ENCODE measurements around the gene RET. TPM values are rescaled to one million over a fixed set of nuclear protein-coding genes. Genes with fewer than 3 reads are reported as not detected.

The RET gene
- total and polyA plus RNA-seq, 2 experiments from 2014 or later: 0.50 TPM; not detected in 1

DNA sequence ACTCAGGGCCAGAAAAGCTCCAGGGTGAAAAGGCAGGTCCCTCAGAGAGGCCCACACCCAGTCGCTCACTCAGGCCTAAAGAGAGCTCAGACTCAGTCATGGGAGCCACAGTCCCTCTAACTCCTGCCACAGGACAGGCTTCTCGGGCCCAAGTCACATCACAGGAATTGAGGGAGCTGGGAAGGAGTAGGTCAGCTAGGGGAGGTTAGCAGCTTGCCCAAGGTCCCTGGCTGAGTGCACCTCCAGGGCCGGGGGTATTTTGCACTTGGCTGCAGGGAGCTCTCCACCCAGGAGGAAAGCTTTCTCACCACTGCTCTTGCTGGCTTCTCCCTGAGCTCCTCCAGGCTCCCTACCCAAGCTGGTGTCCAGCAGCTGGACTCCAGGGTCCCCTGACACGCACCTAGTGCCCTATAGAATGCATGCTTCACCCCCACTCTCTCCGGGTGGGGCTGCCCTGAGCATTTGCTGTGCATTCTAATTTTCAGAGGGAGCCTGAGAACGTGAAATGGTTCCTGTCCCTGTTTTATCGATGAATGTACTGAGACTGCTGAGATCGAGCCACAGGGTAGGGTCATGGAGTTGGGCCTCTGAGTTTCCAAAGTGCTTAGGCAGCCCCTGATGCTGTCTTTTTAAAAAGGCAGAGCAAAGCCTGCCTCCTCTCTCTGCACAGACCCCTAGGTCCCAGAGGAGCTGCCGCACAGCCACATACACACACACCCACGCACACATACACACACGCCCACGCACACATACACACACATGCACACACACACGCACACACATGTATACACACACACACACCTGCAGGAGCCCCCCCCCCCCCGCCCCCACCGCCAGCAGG is 37.9 kb upstream of the RET start:
- Histone ChIP-seq H3K79me2 (no peaks in the 10 kb centered on the region), H3K27me3 (no peaks in the 10 kb centered on the region), H3K27ac (no peak overlapping the region), H4K20me1 (ENCODE audit: insufficient read depth, poor library complexity, severe bottlenecking) (no peaks in the 10 kb centered on the region), H3K9me3 (ENCODE audit: low read depth) (no peaks in the 10 kb centered on the region), H3K4me2 (no peak overlapping the region), H3K4me1 (ENCODE audit: insufficient read depth) (no peaks in the 10 kb centered on the region), H3K9me2 (replicated peaks; ENCODE audit: insufficient read depth) (no peaks in the 10 kb centered on the region), H3K36me3 (replicated peaks; ENCODE audit: insufficient read depth, low read depth) (no peaks in the 10 kb centered on the region), H3K4me3 (no peak overlapping the region), H2AFZ (no peak overlapping the region)
- TF ChIP-seq EZH2 (IDR thresholded peaks at IDR 0.05; ENCODE audit: borderline replicate concordance) (no peak), EZH2phosphoT487 (IDR thresholded peaks at IDR 0.05; ENCODE audit: low read depth, severe bottlenecking, unreplicated experiment) (no peak), CTCF (IDR thresholded peaks at IDR 0.05; ENCODE audit: poor library complexity) (no peak)
- 80% methylated on average over 11 of the region's 15 CpGs for WGBS (ENCODE audit: low lambda C conversion rate, missing lambda C conversion rate)
- no peak for DNase-seq (ENCODE audit: low spot score)

DNA sequence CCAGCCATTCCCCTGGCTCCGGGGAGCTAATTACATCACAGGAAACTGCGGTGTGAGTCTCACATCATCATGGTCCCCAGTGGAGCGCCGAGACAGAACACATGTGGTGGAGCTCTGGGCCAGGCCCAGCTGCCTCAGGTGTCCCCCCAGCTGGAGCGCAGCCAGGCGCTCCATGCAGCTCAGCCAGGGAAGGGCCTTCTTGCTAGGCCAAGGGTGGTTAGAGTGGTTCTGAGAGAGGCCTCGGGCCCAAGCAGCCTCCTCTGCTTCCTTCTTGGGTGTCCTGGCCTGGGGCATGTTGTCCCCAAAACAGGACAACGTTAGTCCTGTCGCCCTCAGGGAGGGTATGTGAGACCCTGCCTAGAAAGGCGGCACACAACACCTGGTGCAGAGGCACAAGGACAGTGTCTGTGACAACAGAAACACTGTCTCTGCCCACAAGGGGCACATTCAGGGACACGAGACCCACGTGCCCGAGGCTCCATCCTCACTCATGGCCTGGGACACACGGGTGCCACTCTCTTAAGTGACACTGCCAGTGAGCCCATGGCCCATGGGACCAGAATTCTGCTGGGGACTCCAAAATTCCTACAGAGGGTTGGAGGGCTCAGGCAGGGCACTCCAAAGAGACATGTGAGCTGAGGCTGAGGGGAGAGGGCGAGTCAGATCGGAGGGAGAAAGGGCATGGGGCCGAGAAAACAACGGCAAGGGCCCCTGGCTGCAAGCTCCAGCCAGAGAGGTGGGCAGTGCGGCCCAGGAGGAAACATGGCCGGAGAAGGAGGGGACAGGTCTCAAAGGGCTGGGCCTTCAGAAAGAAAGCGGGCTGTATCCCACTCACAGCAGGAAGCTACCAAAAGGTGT is 37.0 kb upstream of the RET start:
- no peaks in the 10 kb centered on the region for H3K79me2 ChIP-seq
- H3K36me3 ChIP-seq (replicated peaks; ENCODE audit: insufficient read depth, low read depth): no peaks in the 10 kb centered on the region
- DNase-seq (ENCODE audit: low spot score): no peak
- no peak overlapping the region for H3K27ac ChIP-seq
- no peak for TF ChIP-seq EZH2phosphoT487 (IDR thresholded peaks at IDR 0.05; ENCODE audit: low read depth, severe bottlenecking, unreplicated experiment)
- no peak for TF ChIP-seq CTCF (IDR thresholded peaks at IDR 0.05; ENCODE audit: poor library complexity)
- H3K4me3 ChIP-seq: no peak overlapping the region
- WGBS (ENCODE audit: low lambda C conversion rate, missing lambda C conversion rate): 88% methylated on average over 21 of the region's 21 CpGs
- H3K9me3 ChIP-seq (ENCODE audit: low read depth): no peaks in the 10 kb centered on the region
- no peaks in the 10 kb centered on the region for H3K27me3 ChIP-seq
- no peak overlapping the region for H2AFZ ChIP-seq
- H3K4me1 ChIP-seq (ENCODE audit: insufficient read depth): peaks cover 2% of the 10 kb centered on the region
- no peaks in the 10 kb centered on the region for H4K20me1 ChIP-seq (ENCODE audit: insufficient read depth, poor library complexity, severe bottlenecking)
- H3K9me2 ChIP-seq (replicated peaks; ENCODE audit: insufficient read depth): no peaks in the 10 kb centered on the region
- no peak overlapping the region for H3K4me2 ChIP-seq

DNA sequence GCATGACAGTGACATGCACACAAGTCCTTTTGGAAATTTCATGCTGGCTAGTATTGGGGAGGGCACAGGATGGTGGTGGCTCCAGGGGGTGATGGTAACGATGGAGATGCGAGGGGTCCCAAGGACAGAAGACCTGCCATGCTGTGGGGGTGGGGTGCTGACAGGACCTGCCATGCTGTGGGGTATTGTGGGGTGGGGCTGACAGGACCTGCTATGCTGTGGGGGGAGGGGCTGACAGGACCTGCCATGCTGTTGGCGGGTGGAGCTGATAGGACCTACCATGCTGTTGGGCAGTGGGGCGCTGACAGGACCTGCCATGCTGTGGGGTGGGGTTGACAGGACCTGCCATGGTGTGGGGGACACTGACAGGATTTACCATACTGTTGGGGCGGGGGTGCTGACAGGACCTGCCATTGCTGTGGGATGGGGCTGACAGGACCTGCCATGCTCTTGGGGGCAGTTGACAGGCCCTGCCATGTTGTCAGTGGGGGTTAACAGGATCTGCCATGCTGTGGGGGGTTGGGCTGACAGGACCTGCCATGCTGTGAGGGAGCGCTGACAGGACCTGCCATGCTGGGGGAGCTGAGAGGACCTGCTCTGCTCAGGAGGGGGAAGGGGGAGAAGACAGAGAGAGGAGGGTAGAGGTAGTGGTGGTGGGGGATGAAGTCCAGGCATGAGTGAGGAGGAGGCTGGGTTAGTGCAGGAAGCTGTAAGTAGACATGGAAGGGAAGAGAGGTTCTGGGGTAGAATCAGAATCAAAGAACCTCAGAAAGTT is 36.2 kb upstream of the RET start:
- Histone ChIP-seq H3K79me2 (no peaks in the 10 kb centered on the region), H3K27me3 (no peaks in the 10 kb centered on the region), H3K4me3 (no peak overlapping the region), H3K36me3 (replicated peaks; ENCODE audit: insufficient read depth, low read depth) (no peaks in the 10 kb centered on the region), H4K20me1 (ENCODE audit: insufficient read depth, poor library complexity, severe bottlenecking) (no peaks in the 10 kb centered on the region), H3K4me2 (no peak overlapping the region), H3K9me3 (ENCODE audit: low read depth) (no peaks in the 10 kb centered on the region), H3K9me2 (replicated peaks; ENCODE audit: insufficient read depth) (no peaks in the 10 kb centered on the region), H2AFZ (no peak overlapping the region), H3K4me1 (ENCODE audit: insufficient read depth) (peaks cover 2% of the 10 kb centered on the region), H3K27ac (no peak overlapping the region)
- TF ChIP-seq EZH2phosphoT487 (IDR thresholded peaks at IDR 0.05; ENCODE audit: low read depth, severe bottlenecking, unreplicated experiment): no peak
- no peak for TF ChIP-seq EZH2 (IDR thresholded peaks at IDR 0.05; ENCODE audit: borderline replicate concordance)
- no peak for TF ChIP-seq CTCF (IDR thresholded peaks at IDR 0.05; ENCODE audit: poor library complexity)
- DNase-seq (ENCODE audit: low spot score): no peak
- WGBS (ENCODE audit: low lambda C conversion rate, missing lambda C conversion rate): 97% methylated on average over 3 of the region's 6 CpGs

Data from hepatocyte (in vitro differentiated cells).